GM12878 (cell line): ENCODE data around the gene HORMAD2. TPM values are rescaled to one million over a fixed set of nuclear protein-coding genes. Genes with fewer than 3 reads are reported as not detected.

Experiments used
- BMI1 ChIP-seq: fragments of 450-650 bp; IDR thresholded peaks from 2 replicates; pipeline ENCODE4 v1.6.1; 2016; ENCODE audit warnings: mild to moderate bottlenecking, moderate library complexity, borderline replicate concordance
- JUNB ChIP-seq: IDR thresholded peaks from 2 replicates; pipeline ENCODE4 v1.6.1; 2016; ENCODE audit warnings: antibody characterized with exemption, mild to moderate bottlenecking
- MTA3 ChIP-seq: IDR thresholded peaks from 2 replicates; pipeline ENCODE4 v1.6.1; 2012; ENCODE audit warnings: low read length, inconsistent platforms, borderline replicate concordance
- SP1 ChIP-seq: IDR thresholded peaks from one replicate; pipeline ENCODE4 v1.6.1; 2011; ENCODE audit warnings: low read depth, low read length
- SUPT20H ChIP-seq: IDR thresholded peaks from 2 replicates; pipeline ENCODE4 v1.6.1; 2011; ENCODE audit warnings: low read depth, mild to moderate bottlenecking, low read length, moderate library complexity, borderline replicate concordance; ENCODE audit not compliant: control insufficient read depth
- TBL1XR1 ChIP-seq: IDR thresholded peaks from 2 replicates; pipeline ENCODE4 v1.6.1; 2012; ENCODE audit warnings: low read depth, low read length, improper control_type of control experiment
- YY1 ChIP-seq: IDR thresholded peaks from 2 replicates; pipeline ENCODE4 v1.6.1; 2011; ENCODE audit warnings: low read depth, mild to moderate bottlenecking, low read length
- polyA plus RNA-seq, 11 experiments: library from polyadenylated mRNA; depleted of rRNA in 4 of 11; unstranded in 6 of 11; stranded (reverse) in 5 of 11; fragments of >200 nt; fragmentation: Nextera tagmentation in 4 of 11; fragmentation: Illumina TruSeq in 1 of 11; extraction: Ambion mirVana in 4 of 11; extraction: Trizol in 1 of 11; gene quantifications; 1 replicate in 1 of 11; 2 replicates in 10 of 11; pipeline versions ENCODE4 v1.2.1 to v1.2.3, GENCODE V29; 2011 to 2016; ENCODE audit warnings: inconsistent platforms in 2 of 11, missing spikeins in 2 of 11, low read depth in 1 of 11
- total RNA-seq, 4 experiments: library from RNA; depleted of rRNA in 3 of 4; stranded (reverse); fragments of >200 nt in 3 of 4; fragmentation: Illumina TruSeq in 1 of 4; extraction: Trizol in 1 of 4; gene quantifications; 2 replicates each; pipeline versions ENCODE4 v1.2.1 to v1.2.3, GENCODE V29; 2013 to 2021
- TF ChIP-seq, protein P1 (sequence below): fragments of 450-650 bp; formaldehyde crosslinking; IDR thresholded peaks from 2 replicates; pipeline ENCODE4 v1.5.0; 2022; ENCODE audit warnings: mild to moderate bottlenecking, missing genetic modification characterization
- TF ChIP-seq, protein P2 (sequence below): IDR thresholded peaks from 2 replicates; pipeline ENCODE4 v1.6.1; 2011; ENCODE audit warnings: low read depth, mild to moderate bottlenecking, low read length, moderate library complexity, borderline replicate concordance; ENCODE audit errors: extremely low read depth

The HORMAD2 gene
- total and polyA plus RNA-seq, 10 of the 15 experiments (the other 5 are each of a cell fraction or from before 2014, with no cell fraction given) = 0.07 to 0.13 TPM; not detected in 8

DNA sequence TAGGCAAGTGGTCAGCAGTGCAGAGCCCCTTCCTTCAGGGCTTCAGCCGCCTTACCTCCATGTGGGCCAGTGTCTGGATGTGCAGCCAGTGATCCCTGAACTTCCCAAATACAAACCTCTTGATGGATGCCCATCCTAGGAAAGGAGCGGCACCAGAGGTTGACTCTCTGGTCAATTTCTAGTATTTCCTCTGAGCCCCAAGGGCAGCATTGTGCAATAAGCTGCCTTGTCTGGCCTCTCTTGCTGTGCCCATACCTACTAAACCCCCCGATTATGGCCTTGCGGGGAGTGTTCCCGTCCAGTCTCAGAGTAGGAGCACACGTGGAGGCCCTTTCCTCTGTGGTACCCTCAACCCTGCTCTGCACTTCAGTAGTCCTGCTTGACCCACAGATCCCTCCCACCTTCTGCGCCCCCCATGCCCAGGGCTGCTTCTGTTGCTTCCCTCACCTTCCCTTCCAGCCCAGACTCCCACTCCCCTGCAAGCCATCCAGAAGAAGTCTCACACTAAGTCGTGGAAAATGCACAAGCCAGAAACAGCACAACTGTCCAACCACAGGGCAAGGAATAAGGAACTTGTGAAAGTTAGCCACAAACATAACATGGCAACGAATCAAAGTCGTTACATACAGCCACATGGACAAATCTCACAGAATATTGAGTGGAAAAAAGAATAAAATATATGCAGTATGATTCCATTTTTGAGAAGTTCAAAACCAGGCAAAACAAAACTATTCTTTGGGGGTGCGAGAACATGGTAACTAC lies 39.6 kb upstream of the HORMAD2 start (continued):
- TF ChIP-seq, protein P1, sequence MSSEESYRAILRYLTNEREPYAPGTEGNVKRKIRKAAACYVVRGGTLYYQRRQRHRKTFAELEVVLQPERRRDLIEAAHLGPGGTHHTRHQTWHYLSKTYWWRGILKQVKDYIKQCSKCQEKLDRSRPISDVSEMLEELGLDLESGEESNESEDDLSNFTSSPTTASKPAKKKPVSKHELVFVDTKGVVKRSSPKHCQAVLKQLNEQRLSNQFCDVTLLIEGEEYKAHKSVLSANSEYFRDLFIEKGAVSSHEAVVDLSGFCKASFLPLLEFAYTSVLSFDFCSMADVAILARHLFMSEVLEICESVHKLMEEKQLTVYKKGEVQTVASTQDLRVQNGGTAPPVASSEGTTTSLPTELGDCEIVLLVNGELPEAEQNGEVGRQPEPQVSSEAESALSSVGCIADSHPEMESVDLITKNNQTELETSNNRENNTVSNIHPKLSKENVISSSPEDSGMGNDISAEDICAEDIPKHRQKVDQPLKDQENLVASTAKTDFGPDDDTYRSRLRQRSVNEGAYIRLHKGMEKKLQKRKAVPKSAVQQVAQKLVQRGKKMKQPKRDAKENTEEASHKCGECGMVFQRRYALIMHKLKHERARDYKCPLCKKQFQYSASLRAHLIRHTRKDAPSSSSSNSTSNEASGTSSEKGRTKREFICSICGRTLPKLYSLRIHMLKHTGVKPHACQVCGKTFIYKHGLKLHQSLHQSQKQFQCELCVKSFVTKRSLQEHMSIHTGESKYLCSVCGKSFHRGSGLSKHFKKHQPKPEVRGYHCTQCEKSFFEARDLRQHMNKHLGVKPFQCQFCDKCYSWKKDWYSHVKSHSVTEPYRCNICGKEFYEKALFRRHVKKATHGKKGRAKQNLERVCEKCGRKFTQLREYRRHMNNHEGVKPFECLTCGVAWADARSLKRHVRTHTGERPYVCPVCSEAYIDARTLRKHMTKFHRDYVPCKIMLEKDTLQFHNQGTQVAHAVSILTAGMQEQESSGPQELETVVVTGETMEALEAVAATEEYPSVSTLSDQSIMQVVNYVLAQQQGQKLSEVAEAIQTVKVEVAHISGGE (CRISPR knock-in tag) = no peak
- TF ChIP-seq YY1 (no peak), MTA3 (no peak), BMI1 (no peak), TBL1XR1 (no peak), JUNB (no peak), SP1 (no peak), SUPT20H (no peak)
- TF ChIP-seq, protein P2, sequence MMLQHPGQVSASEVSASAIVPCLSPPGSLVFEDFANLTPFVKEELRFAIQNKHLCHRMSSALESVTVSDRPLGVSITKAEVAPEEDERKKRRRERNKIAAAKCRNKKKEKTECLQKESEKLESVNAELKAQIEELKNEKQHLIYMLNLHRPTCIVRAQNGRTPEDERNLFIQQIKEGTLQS = no peak
